Stimulated activated CD8-positive, alpha-beta memory T cell treated with anti-CD3 and anti-CD28 coated beads, Interleukin-7, amount 100 ng/mL, for 4 hours (primary cell): Measurements from ENCODE around the gene PACS1.

Experiments used
- DNase-seq, 2 donors: peaks; one replicate each; pipeline ENCODE4 v3.0.0-alpha.2; 2020; ENCODE audit warnings: low read depth in 2 of 2

The PACS1 gene

GRCh38 chr11:66142370-66143263 is 72.5 kb downstream of the PACS1 start:
- DNase-seq: no peak

- DNase-seq: no peak
These were observed 73.1 kb downstream of the PACS1 start for GRCh38 chr11:66143264-66143566.

GRCh38 chr11:66143996-66144678 is 74.1 kb downstream of the PACS1 start:
- no peak for DNase-seq

- DNase-seq: no peak
These were observed 76.0 kb downstream of the PACS1 start for GRCh38 chr11:66146074-66146473.

- no peak for DNase-seq
These were observed 76.9 kb downstream of the PACS1 start for GRCh38 chr11:66146940-66147339.

GRCh38 chr11:66150140-66150539 is 80.1 kb downstream of the PACS1 start:
- DNase-seq: no peak

- no peak for DNase-seq
These were observed 80.7 kb downstream of the PACS1 start for GRCh38 chr11:66150725-66151124.

- no peak for DNase-seq
These were observed 81.2 kb downstream of the PACS1 start for GRCh38 chr11:66151273-66151672.

GRCh38 chr11:66154109-66154508 is 84.0 kb downstream of the PACS1 start:
- no peak for DNase-seq

- DNase-seq: no peak
These were observed 85.5 kb downstream of the PACS1 start for GRCh38 chr11:66155387-66156073.

- DNase-seq: no peak
These were observed 87.3 kb downstream of the PACS1 start for GRCh38 chr11:66157182-66157864.

GRCh38 chr11:66158156-66158555 is 88.1 kb downstream of the PACS1 start:
- DNase-seq: no peak

- no peak for DNase-seq
These were observed 89.4 kb downstream of the PACS1 start for GRCh38 chr11:66159324-66159984.

- DNase-seq: no peak
These were observed 90.6 kb downstream of the PACS1 start for GRCh38 chr11:66160709-66161108.

GRCh38 chr11:66168289-66168688 is 98.2 kb downstream of the PACS1 start:
- DNase-seq: no peak

GRCh38 chr11:66172146-66172545 is 102.1 kb downstream of the PACS1 start:
- DNase-seq: no peak

- no peak for DNase-seq
These were observed 106.6 kb downstream of the PACS1 start for GRCh38 chr11:66176650-66177049.

- no peak for DNase-seq
These were observed 108.1 kb downstream of the PACS1 start for GRCh38 chr11:66178183-66178582.

GRCh38 chr11:66178871-66179270 is 108.8 kb downstream of the PACS1 start:
- no peak for DNase-seq

- no peak for DNase-seq
These were observed 111.7 kb downstream of the PACS1 start for GRCh38 chr11:66181632-66182315.

GRCh38 chr11:66183494-66184048 is 113.5 kb downstream of the PACS1 start:
- DNase-seq: no peak
